ENCODE data around the gene ANKRD36.
"Not testable (repeated sequence)": the region's sequence is repeated elsewhere in the genome, so short reads cannot be mapped to it uniquely, and the experiment has no call there.

The ANKRD36 gene

DNA sequence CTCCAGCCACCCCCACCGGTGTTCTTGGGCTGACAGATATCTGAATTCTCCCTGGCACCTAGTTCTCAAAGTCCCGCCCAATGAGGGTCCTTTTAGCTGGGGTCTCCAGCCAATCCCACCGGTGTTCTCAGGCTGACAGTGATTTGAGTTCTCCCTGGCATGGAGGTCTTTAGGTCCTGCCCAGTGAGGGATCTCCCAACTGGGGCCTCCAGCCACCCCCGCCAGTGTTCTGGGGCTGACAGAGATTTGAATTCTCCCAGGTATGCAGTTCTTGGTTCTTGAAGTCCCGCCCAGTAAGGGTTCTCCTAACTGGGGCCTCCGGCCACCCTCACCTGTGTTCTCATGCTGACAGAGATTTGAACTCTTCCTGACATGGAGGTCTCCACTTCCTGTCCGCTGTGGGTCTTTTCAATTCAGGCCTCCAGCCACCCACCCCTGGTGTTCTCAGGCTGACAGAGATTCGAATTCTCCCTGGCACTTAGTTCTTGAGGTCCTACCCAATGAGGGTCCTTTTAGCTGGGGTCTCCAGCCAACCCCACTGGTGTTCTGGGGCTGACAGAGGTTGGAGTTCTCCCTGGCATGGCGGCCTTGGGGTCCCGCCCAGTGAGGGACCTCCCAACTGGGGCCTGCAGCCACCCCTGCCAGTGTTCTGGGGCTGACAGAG lies 154.6 kb downstream of the ANKRD36 start:
- no peak overlapping the region for H3K4me3 ChIP-seq (ENCODE audit: low read length)
- no peak for DNase-seq (ENCODE audit: low read depth, low spot score)

DNA sequence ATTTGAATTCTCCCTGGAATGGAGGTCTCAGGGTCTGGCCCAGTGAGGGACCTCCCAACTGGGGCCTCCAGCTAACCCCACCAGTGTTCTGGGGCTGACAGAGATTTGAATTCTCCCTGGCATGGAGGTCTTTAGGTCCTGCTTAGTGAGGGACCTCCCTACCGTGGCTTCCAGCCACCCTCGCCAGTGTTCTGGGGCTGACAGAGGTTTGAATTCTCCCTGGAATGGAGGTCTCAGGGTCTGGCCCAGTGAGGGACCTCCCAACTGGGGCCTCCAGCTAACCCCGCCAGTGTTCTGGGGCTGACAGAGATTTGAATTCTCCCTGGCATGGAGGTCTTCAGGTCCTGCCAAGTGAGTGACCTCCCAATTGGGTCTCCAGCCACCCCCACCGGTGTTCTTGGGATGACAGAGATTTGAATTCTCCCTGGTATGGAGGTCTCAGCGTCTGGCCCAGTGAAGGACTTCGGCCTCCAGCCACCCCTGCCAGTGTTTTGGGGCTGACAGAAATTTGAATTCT lies 155.2 kb downstream of the ANKRD36 start:
- not testable (repeated sequence) for H3K4me3 ChIP-seq (ENCODE audit: low read length); DNase-seq (ENCODE audit: low read depth, low spot score)

DNA sequence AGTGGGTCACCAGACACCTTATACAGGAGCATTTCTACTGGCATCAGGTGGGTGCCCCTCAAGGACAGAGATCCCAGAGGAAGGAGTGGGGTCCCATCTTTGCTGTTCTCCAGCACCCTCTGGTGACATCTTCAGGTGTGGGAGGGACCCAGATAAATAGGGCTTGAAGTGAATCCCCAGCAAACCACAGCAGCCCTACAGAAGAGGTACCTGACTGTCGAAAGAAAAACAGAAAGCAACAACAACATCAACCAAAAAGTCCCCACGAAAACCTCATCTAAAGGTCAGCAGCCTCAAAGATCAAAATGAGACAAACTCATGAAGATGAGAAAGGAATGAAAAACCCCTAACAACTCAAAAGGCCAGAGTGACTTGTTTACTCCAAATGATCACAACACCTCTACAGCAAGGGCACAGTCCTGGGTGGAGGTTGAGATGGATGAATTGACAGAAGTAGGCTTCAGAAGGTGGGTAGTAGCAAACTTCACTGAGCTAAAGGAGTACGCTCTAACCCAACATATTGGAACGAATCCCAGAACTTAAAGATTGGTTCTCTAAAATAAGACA lies 163.4 kb downstream of the ANKRD36 start:
- not testable (repeated sequence) for H3K4me3 ChIP-seq (ENCODE audit: low read length); DNase-seq (ENCODE audit: low read depth, low spot score)

DNA sequence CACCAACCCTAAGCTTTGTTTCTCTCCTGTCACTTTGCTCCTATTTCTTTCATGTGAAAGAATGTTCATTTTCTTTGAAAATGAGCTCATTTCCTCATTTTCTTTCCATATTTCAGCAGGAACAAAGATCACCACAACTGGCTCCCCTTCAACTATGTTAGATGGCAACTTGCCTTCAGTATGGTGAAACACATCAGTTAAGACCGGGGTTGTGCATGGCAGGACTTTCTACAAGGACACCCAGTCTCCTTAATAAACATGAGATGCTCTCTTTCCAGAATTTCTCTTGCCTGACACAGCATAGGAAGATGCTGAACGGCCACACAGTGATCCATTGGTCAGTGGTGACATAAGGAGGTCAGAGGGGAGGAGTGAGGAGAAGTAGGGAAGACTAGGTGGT lies 172.2 kb downstream of the ANKRD36 start:
- DNase-seq (ENCODE audit: low read depth, low spot score) = not testable (repeated sequence)

DNA sequence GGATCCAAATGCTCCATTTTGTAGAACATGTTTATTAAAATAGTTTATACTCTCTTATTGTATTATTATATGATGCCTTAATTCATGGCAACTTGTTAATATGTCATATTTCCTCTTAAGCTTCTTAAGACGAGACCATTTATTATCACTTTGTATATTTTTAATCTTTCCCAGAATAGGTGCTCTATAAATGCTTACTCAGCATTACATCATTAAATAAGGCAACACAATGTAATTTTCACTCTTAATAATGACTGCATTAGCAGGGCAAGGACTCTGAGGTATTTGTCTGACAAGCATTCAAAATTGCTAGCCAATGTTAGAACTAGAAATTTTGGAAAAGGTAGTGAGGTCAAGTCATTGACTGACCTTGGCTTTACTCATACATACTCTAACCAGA lies 180.7 kb downstream of the ANKRD36 start:
- DNase-seq (ENCODE audit: low read depth, low spot score) = not testable (repeated sequence)

More for the DNA sequence above, 172.2 kb downstream of the ANKRD36 start:
- H3K4me3 ChIP-seq (ENCODE audit: low read length) = not testable (repeated sequence)

More for the DNA sequence above, 180.7 kb downstream of the ANKRD36 start:
- not testable (repeated sequence) for H3K4me3 ChIP-seq (ENCODE audit: low read length)

Measured in Jurkat, Clone E6-1 (cell line).